Rectal smooth muscle tissue (tissue), 1 donor: Measurements from ENCODE around the gene POLR2F.
A peak's percentile ranks its signal among the peaks of the same experiment; 100 is the strongest.

Experiments used
- H3K27ac ChIP-seq: one replicate; pipeline ENCODE4 v1.7.0; 2013; ENCODE audit warnings: low read depth, low read length, inconsistent platforms
- H3K27me3 ChIP-seq: one replicate; pipeline ENCODE4 v1.7.0; 2013; ENCODE audit warnings: low read length; ENCODE audit not compliant: control insufficient read depth, insufficient read depth
- H3K36me3 ChIP-seq: one replicate; pipeline ENCODE4 v1.7.0; 2013; ENCODE audit warnings: low read length; ENCODE audit not compliant: control insufficient read depth, insufficient read depth
- H3K4me1 ChIP-seq: one replicate; pipeline ENCODE4 v1.7.0; 2013; ENCODE audit warnings: low read length; ENCODE audit not compliant: control insufficient read depth, insufficient read depth
- H3K4me3 ChIP-seq: one replicate; pipeline ENCODE4 v1.7.0; 2013; ENCODE audit warnings: low read length
- H3K9ac ChIP-seq: one replicate; pipeline ENCODE4 v1.7.0; 2013; ENCODE audit warnings: low read length

The POLR2F gene

GRCh38 chr22:37953437-37954179 is at the start of gene POLR2F, which contains the start of gene C22orf23:
Gene POLR2F (plus strand): TSS chr22:37953699. CDS start chr22:37953788, 89 bp downstream.
Gene C22orf23 (minus strand): TSS chr22:37953601. CDS start chr22:37953149, 452 bp downstream.
- H3K9ac ChIP-seq, result peak within 1 kb of the TSS; percentile 84
- no peaks in the 10 kb centered on the region for H3K27me3 ChIP-seq
- H3K27ac ChIP-seq, result peak within 1 kb of the TSS; percentile 65
- H3K4me3 ChIP-seq, result peak within 1 kb of the TSS; percentile 94
- H3K4me1 ChIP-seq, result peaks cover 7% of the 10 kb centered on the region
- H3K36me3 ChIP-seq, result peaks cover 13% of the 10 kb centered on the region

GRCh38 chr22:37904572-37905533 is 48.6 kb upstream of the POLR2F start:
- H3K36me3 ChIP-seq, result no peaks in the 10 kb centered on the region
- no peak overlapping the region for H3K4me3 ChIP-seq
- peaks cover 13% of the 10 kb centered on the region for H3K4me1 ChIP-seq
- H3K9ac ChIP-seq, result no peak overlapping the region
- peak overlapping the region; percentile 87 for H3K27ac ChIP-seq
- no peaks in the 10 kb centered on the region for H3K27me3 ChIP-seq

GRCh38 chr22:37905534-37906363 is 47.8 kb upstream of the POLR2F start, which contains the start of gene MICALL1:
Gene MICALL1 (plus strand): TSS chr22:37906297. CDS start chr22:37906423, 126 bp downstream.
- Histone ChIP-seq H3K4me3 (peak within 1 kb of the TSS; percentile 73), H3K27me3 (no peaks in the 10 kb centered on the region), H3K4me1 (peaks cover 22% of the 10 kb centered on the region), H3K36me3 (no peaks in the 10 kb centered on the region), H3K9ac (peak within 1 kb of the TSS; percentile 78), H3K27ac (peak within 1 kb of the TSS; percentile 90)

- Histone ChIP-seq H3K4me1 (peaks cover 27% of the 10 kb centered on the region), H3K27me3 (no peaks in the 10 kb centered on the region), H3K9ac (peak overlapping the region; percentile 78), H3K36me3 (no peaks in the 10 kb centered on the region), H3K27ac (peak overlapping the region; percentile 90), H3K4me3 (peak overlapping the region; percentile 73)
Measured at GRCh38 chr22:37906364-37907008, 47.0 kb upstream of the POLR2F start.

DNA sequence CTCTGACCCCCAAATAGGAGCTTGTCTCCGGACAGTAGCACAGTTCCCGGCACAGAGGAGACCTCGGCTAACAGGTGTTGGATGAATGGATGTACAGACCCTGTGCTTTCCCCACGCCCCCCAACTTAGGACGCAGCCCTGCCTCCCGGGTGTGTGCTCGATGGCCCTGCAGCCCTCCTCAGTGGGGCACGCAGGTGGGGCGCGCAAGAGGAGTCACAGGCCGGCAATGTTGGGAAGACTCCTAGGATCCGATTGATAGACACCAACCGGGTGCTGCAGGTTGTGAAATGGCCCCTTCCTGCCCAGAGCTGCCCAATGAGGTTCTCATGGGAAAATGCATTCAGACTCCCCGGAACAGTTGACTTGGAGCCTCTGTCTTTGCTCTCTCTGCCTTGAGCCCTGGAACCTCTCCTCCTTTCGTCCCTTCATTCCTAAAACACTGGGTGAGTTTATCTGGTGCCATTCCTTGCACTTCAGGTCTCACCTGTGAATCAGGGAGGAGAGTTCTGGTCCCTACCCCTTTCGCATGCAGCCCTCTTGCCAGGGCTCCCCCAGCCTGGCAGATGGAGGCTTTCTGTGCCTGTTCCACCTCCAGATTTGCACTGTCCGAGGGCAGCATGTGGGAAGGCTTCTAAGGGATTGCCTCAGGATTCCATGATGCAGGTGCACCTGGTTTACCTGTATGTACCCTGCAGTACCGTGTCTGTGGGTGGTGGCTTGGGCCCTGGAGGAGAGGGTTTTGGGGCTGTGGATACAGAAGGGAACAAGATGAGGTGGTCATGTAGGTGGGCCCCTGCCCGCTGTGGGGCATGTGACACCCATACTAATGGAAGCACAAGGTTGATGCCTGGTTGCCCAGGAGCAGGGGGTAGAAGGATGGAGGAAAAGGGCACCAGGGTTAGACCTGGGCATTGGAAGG is 46.2 kb upstream of the POLR2F start:
- Histone ChIP-seq H3K9ac (peak overlapping the region; percentile 78), H3K4me1 (peaks cover 33% of the 10 kb centered on the region)

GRCh38 chr22:37909766-37910165 is 43.7 kb upstream of the POLR2F start:
- peaks cover 34% of the 10 kb centered on the region for H3K4me1 ChIP-seq
- H3K4me3 ChIP-seq, result no peak overlapping the region
- no peak overlapping the region for H3K9ac ChIP-seq
- no peaks in the 10 kb centered on the region for H3K27me3 ChIP-seq
- H3K27ac ChIP-seq, result peak overlapping the region; percentile 90
- peaks cover 12% of the 10 kb centered on the region for H3K36me3 ChIP-seq

More for the DNA sequence above, 46.2 kb upstream of the POLR2F start:
- peak overlapping the region; percentile 90 for H3K27ac ChIP-seq
- peaks cover 3% of the 10 kb centered on the region for H3K36me3 ChIP-seq
- H3K4me3 ChIP-seq, result peak overlapping the region; percentile 73
- no peaks in the 10 kb centered on the region for H3K27me3 ChIP-seq

DNA sequence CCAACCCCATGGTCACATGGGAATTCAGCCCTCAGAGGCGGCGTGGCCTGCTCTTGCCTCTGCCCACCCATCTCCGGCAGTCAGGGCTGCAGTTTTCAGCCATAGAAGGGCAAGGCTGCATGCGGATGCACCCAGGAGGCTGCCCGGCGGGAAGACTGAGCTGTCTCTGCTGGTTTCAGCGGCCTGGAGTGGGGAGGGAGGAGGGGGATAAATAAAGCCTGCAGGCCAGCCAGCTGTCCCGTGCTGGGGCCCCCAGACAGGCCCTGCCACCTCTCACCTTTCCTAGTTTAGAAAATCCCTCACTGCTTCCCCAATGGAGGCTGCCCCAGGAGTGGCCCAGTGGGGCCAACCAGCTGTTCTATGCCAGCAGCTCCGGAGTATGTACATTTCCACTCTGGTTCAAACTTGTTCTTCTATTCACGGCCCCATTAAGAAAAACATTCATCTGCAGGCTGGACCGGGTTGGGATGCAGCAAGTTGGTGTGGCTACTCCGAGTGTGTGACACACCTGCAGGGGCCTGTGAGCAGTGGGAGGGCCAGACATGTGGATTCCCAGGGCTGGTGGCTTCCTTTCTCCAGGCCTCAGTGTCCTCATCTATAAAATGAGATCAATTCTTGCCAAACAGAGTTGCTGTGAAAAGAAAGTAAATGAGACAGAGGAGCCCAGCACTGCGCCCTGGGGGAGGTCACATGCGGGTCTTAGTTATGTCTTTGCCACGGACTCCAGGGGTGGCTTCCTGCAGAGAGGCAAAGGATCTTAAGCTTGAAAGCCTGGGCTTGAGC is 42.4 kb upstream of the POLR2F start:
- Histone ChIP-seq H3K27ac (peak overlapping the region; percentile 90), H3K9ac (no peak overlapping the region), H3K4me1 (peaks cover 29% of the 10 kb centered on the region), H3K36me3 (peaks cover 12% of the 10 kb centered on the region), H3K27me3 (no peaks in the 10 kb centered on the region), H3K4me3 (no peak overlapping the region)

DNA sequence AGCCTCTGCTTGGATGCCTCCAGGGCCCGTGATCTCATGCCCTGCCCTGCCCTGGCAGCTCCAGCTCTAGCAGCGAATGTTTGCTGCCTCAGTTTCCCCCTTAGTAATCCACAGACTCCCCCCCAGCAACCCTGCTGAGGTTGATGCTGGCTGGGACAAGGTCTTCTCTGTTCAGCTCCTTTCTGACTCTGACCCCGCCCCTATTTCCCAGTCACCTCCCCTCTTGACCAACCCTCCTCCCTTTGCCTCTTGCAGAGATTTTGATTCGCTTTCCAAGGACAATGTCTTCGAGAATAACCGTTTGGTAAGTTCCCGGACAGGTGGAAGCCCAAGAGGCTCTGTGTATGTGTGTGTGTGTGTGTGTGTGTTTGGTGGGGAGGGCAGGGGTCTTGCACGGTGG is 41.8 kb upstream of the POLR2F start:
- peaks cover 29% of the 10 kb centered on the region for H3K4me1 ChIP-seq
- no peak overlapping the region for H3K4me3 ChIP-seq
- H3K36me3 ChIP-seq, result peaks cover 18% of the 10 kb centered on the region
- H3K9ac ChIP-seq, result no peak overlapping the region
- no peaks in the 10 kb centered on the region for H3K27me3 ChIP-seq
- H3K27ac ChIP-seq, result peak overlapping the region; percentile 90

DNA sequence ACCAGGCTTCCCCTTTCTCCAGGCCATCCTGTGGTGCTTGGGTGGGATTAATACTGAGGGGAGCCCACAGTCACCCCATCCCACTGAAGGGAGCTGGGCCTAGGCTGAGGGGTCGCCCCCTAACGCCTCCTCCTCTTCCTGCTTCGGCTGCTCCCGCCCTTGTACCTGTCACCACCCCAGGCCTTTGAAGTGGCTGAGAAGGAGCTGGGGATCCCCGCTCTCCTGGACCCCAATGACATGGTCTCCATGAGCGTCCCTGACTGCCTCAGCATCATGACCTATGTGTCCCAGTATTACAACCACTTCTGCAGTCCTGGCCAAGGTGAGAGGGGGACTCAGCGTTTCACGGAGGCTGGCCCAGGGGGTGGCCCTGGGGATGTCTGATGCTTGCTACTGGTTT is 41.3 kb upstream of the POLR2F start:
- Histone ChIP-seq H3K4me1 (peaks cover 29% of the 10 kb centered on the region), H3K27ac (peak overlapping the region; percentile 90), H3K36me3 (peaks cover 18% of the 10 kb centered on the region)

DNA sequence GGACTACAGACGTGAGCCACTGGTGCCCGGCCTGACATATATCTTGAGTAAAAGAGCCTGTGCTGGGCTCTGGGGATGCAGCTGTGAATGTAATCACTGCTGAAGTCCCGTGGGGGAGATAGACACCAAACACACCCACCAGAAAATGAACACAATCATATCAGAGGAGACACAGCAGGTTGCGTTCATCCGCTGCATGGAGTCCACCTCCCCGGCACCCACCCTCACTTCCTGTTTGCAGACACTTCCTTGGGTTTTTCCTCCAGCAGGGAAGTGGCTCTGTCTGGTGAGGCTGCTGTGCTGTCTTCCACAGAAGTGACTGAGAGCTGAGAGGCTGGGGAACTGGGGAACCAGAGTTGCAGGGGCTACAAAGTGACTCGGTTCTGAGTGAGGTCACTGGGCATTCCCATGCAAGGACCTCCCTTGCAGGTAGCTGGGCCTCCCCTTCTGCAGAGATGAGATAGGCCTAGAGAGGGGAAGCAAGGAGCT is 40.2 kb upstream of the POLR2F start:
- Histone ChIP-seq H3K9ac (no peak overlapping the region), H3K36me3 (peaks cover 27% of the 10 kb centered on the region), H3K4me1 (peaks cover 29% of the 10 kb centered on the region), H3K27ac (peak overlapping the region; percentile 1), H3K4me3 (no peak overlapping the region), H3K27me3 (no peaks in the 10 kb centered on the region)

More for the DNA sequence above, 41.3 kb upstream of the POLR2F start:
- H3K9ac ChIP-seq, result no peak overlapping the region
- H3K27me3 ChIP-seq, result no peaks in the 10 kb centered on the region
- no peak overlapping the region for H3K4me3 ChIP-seq
